ENCODE results near the gene SSUH2.
"Not testable (repeated sequence)": the region's sequence is repeated elsewhere in the genome, so short reads cannot be mapped to it uniquely, and the experiment has no call there.

SSUH2 gene

GRCh38 chr3:8644748-8645390, at the start of gene SSUH2:
Gene SSUH2 (minus strand): TSS chr3:8644798. CDS start chr3:8644758, 40 bp downstream.
- DNase-seq, result no peak

DNA sequence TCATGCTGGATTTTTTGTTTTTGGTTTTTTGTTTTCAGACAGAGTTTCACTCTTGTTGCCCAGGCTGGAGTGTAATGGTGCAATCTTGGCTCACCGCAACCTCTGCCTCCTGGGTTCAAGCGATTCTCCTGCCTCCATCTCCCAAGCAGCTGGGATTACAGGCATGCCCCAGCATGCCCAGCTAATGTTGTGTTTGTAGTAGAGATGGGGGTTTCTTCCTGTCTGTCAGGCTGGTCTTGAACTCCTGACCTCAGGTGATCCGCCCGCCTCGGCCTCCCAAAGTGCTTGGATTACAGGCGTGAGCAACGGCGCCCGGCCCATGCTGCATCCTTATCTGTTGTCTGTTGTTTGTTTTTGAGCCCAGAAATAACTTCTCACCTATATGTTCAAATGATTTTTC, 46.7 kb upstream of the SSUH2 start:
- not testable (repeated sequence) for DNase-seq

DNA sequence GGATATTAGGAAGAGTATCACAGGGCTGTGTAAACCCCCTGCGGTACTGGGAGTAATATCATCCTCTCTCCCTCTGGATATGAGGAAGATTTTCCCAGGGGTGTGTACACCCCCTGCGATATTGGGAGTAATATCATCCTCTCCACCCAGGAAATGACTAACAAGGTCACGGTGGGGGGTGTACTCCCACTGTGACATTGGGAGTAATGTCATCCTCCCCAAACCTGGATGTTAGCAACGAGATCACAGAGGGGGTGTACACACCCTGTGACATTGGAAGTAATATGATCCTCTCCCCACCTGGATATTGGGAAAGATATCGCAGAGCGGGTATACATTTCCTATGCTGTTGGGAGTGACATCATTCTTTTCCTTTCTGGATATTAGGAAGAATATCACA, 40.4 kb upstream of the SSUH2 start:
- not testable (repeated sequence) for DNase-seq

DNA sequence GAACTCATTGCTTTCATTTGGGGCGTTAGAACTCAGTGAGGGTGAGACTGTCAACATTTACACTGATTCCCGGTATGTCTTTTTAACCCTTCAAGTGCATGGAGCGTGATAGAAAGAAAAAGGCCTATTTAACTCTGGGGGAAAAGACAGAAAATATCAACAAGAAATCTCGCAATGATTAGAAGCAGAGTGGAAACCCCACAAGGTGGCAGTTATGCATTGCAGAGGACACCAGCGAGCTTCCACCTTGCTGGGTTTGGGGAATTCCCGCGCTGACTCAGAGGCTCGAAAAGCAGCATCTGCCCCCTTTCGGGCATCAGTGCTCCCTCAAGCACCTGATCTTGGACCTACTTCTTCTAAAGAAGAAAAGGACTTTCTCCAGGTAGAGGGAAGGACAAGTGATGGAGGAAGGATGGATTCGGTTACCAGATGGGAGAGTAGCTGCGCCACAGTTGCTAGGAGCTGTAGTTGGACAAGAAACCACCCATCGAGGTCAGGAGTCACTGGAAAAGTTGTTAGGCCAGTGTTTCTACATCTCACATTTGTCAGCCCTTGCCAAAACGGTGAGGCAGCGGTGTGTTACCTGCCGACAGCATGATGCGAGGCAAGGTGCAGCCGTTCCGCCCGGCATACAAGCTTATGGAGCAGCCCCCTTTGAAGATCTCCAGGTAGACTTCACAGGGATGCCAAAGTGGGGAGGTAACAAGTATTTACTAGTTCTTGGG, 38.4 kb upstream of the SSUH2 start:
- not testable (repeated sequence) for DNase-seq

- DNase-seq, result not testable (repeated sequence)
Measured at GRCh38 chr3:8681881-8682538, 37.4 kb upstream of the SSUH2 start.

DNA sequence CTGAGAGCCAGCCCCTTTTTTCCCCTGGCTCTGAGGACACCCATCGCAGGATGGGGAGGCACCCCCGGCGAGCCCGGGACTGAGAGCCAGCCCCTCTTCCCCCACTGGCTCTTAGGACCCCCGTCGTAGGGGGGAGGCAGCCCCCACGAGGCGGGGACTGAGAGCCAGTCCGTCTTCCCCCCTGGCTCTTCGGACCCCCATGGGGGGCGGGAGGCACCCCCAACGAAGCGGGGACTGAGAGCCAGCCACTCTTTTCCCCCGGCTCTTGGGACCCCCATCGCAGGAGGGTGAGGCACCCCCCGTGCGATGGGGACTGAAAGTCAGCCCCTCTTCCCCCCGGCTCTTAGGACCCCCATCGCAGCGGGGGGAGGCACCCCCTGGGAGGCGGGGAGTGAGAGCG, 36.8 kb upstream of the SSUH2 start:
- DNase-seq, result no peak

DNA sequence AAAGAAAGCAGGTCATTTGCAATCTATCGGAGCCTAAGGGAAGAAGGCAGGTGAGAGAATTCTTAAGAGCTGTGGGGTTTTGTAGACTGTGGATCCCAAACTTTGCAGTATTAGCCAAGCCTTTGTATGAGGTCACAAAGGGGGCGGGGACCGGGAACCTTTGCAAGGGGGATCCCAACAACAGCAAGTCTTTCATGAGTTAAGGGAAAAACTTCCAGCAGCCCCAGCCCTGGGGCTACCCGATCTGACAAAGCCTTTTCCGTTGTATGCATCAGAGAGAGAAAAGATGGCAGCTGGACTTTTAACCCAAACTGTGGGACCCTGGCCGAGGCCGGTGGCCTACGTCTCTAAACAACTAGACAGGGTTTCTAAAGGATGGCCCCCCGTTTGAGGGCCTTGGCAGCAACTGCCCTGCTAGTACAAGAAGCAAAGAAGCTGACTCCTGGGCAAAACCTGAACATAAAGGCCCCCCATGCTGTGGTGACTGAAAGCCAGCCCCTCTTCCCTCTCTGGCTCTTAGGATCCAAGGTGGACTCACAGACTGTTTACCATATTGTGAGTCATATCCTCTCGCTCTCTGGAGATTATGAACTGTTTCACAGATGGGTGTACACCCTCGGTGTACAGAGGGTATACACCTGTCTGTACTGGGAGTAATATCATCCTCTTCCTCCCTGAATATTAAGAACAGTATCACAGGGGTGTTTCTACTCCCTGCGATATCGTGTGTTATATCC, 35.4 kb upstream of the SSUH2 start:
- DNase-seq, result not testable (repeated sequence)

GRCh38 chr3:8678751-8679150, 34.2 kb upstream of the SSUH2 start:
- no peak for DNase-seq

DNA sequence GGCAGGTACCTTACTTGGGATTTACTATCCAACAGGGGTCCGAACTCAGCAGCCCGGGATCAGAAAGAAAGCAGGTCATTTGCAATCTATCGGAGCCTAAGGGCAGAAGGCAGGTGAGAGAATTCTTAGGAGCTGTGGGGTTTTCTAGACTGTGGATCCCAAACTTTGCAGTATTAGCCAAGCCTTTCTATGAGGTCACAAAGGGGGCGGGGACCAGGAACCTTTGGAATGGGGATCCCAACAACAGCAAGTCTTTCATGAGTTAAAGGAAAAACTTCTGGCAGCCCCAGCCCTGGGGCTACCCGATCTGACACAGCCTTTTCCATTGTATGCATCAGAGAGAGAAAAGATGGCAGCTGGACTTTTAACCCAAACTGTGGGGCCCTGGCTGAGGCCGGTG, 32.7 kb upstream of the SSUH2 start:
- DNase-seq, result not testable (repeated sequence)

GRCh38 chr3:8675591-8675990, 31.0 kb upstream of the SSUH2 start:
- DNase-seq, result not testable (repeated sequence)

DNA sequence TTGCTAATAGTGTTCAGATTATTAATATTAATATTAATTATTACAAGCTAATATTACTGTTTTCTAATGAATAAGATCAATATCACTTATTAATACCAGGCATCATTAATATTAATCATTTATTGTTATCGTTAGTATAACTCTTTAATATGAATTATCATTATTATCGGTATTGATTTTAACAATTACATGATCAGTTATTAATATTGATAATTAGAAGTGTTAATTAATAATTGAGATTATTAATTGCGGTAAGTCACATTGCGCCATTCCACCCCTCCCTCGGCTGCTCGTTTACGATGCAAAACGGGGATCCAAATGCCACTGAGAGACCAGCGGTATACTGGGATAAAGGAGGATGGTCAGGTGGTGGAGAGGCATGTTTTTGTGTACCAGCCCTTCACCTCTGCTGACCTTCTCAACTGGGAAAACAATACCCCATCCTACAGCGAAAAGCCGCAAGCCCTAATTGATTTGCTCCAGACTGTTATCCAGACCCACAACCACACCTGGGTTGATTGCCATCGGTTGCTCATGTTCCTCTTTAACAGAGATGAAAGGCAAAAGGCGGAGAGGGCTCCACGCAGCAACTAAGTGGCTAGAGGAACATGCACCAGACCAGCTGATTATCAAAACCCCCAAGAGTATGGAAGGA, 28.6 kb upstream of the SSUH2 start:
- DNase-seq, result no peak

DNA sequence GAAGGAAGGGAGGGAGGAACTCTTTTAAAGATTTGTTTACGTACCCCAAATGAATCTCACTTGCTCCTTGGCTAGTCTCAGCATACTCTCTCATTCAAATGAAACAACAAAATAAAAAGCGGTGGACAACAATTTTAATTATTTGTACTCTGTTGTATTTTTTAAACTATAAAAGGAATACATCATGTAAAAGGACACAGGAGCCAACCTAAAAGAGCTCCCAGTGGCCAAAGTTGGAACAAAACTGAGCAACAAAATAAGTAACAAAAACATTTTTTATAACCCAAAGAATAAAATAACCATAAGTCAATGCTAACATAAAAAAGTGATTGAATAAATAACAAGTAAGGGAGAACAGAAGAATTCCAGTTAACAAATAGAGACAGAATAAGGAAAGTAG, 24.4 kb upstream of the SSUH2 start:
- DNase-seq, result no peak

DNA sequence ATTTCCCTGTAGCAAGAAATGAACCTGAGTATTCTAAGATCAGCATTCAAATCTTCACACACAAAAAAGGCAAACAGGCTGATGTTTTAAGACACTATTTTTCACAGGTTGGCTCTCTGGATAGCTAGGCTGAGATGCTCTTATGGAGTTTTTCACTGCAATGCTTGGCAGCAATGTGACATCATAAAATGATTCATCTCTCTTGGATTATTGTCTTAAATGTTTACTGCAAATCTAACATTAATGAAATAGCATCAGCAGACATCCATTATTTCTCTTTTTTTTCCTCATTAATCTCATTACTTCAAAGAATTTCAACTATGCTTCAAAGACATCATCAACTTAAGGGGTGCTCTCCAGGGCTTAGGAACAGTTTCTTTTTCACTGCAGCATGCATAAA, 23.6 kb upstream of the SSUH2 start:
- no peak for DNase-seq

DNA sequence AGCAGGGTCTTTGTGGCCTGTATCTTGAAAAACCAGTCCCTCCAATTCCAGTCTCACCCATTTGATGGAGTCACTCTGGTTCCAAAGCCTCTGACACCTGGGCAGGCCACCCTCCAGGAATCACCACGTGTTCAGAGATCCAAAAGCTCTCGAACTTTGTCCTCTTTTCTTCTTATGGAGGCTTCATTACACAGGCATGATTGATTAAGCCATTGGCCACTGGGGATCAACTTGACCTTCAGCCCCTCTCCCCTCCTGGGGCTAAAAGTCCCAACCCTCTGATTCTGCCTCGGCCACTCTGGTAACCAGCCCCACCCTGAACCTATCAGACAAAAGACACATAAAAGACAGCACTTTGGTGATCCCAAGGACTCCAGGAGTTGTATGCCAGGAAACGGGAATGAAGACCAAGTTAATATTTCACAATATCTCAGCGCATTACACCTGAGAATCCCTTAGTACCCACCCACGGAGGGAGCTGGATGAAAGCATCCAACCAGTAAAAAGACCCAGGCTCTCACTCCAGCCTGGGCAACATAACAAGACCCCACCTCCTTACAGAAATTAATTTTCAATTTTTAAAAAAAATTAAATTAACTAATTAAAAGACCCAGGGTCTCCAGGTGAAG, 23.0 kb upstream of the SSUH2 start:
- DNase-seq, result no peak

DNA sequence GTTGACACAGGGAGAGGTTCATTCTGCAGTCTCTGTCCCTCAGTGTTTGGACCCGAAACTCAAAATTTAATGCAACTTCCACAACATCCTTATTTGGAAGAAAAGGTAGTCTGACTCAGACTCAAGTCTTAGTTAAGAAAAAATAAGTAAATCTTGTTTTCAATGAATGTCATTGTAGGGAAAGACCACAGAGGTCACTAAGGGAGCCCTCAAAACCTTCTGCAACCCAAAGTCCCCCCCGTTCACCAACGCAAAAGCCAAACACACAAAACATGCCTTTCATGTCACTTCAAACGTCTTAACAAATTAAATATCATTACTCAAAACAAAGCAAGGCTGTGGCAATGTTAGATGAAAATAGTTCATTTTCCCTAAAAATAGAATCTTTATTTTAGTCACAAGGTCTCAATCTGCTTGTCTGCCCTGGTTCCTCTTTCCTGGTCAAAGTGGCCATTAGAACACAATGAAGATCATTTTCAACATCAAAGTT, 20.9 kb upstream of the SSUH2 start:
- DNase-seq, result no peak

DNA sequence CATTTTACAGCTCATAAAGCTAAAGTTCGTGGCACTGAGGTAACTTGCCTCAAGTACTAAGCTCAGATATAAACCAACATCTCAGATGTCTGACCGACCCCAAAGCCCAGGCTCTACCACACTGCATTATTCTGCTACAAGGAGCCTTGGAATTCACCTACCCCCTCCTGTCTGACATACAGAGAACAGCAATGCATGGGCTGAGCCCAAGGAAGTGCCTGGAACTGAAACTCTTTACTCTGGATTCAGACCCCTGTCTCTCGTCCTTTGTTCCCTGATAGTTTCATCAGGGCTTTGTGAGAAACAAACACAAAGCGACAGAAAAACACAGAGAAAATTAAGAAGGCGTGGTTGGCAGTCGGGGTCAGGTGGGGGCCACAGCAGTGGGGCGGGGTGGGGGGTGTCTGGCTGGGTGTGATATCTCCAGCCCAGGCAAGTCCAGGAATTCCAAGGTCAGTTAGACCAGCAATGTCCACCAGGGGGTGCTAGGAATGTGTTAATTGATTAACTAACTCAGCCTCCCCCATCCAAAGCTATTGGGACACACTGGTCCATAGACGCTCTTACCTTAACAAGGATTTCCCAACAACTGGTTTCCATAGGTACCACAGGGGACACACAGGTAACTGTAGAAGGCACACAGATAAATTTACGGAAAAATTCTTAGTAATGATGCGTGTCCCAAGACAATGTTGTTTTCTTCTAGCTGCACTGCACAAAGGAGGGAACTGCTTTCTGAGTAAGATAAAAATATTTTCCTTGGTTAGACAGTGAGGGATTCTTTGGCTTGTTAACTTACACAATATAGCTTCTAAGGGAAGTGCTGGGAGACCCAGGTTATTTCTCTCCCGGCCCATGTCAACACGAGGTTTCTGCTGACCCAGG, 18.8 kb upstream of the SSUH2 start:
- DNase-seq, result no peak

- no peak for DNase-seq
Measured at GRCh38 chr3:8662594-8662993, 18.0 kb upstream of the SSUH2 start.

- no peak for DNase-seq
Measured at GRCh38 chr3:8660175-8661118, 15.8 kb upstream of the SSUH2 start.

- DNase-seq, result no peak
Measured at GRCh38 chr3:8659242-8659641, 14.6 kb upstream of the SSUH2 start.
